H9 (cell line): ENCODE data around the gene PCDHGC5. TPM values are rescaled to one million over a fixed set of nuclear protein-coding genes. Genes with fewer than 3 reads are reported as not detected.
A peak's percentile ranks its signal among the peaks of the same experiment; 100 is the strongest.

Experiments
- DNase-seq: peaks from one replicate; pipeline ENCODE4 v3.0.0-alpha.2; 2017
- H2AFZ ChIP-seq: one replicate; pipeline ENCODE4 v1.6.1; 2013; ENCODE audit warnings: mild to moderate bottlenecking, low read length, control low read depth, moderate library complexity
- H2AK5ac ChIP-seq: 2 replicates; pipeline ENCODE4 v1.6.1; 2013; ENCODE audit warnings: low read length, control low read depth, mixed read lengths; ENCODE audit not compliant: insufficient read length
- H2BK120ac ChIP-seq: one replicate; pipeline ENCODE4 v1.6.1; 2013; ENCODE audit warnings: low read depth, mild to moderate bottlenecking, low read length, control low read depth, inconsistent platforms; ENCODE audit not compliant: poor library complexity, severe bottlenecking
- H2BK12ac ChIP-seq: 2 replicates; pipeline ENCODE4 v1.6.1; 2013; ENCODE audit warnings: low read length, control low read depth, mixed read lengths, low read depth; ENCODE audit not compliant: insufficient read length
- H2BK15ac ChIP-seq: 2 replicates; pipeline ENCODE4 v1.6.1; 2013; ENCODE audit warnings: low read depth, low read length, control low read depth
- H2BK20ac ChIP-seq: one replicate; pipeline ENCODE4 v1.6.1; 2013; ENCODE audit warnings: low read depth, mild to moderate bottlenecking, low read length, control low read depth, inconsistent platforms; ENCODE audit not compliant: poor library complexity, severe bottlenecking
- H2BK5ac ChIP-seq: 2 replicates; pipeline ENCODE4 v1.6.1; 2013; ENCODE audit warnings: low read length, control low read depth, mixed read lengths; ENCODE audit not compliant: insufficient read length
- H3K14ac ChIP-seq: 2 replicates; pipeline ENCODE4 v1.6.1; 2013; ENCODE audit warnings: low read length, control low read depth; ENCODE audit not compliant: insufficient read depth
- H3K18ac ChIP-seq: 2 replicates; pipeline ENCODE4 v1.6.1; 2013; ENCODE audit warnings: low read depth, mild to moderate bottlenecking, mixed read lengths, low read length, control low read depth; ENCODE audit not compliant: insufficient read length
- H3K23ac ChIP-seq: 2 replicates; pipeline ENCODE4 v1.6.1; 2013; ENCODE audit warnings: low read length, control low read depth, mixed read lengths, low read depth; ENCODE audit not compliant: insufficient read length
- H3K23me2 ChIP-seq: 2 replicates; pipeline ENCODE4 v1.6.1; 2013; ENCODE audit warnings: low read depth, mild to moderate bottlenecking, mixed read lengths, low read length, control low read depth; ENCODE audit not compliant: insufficient read length, poor library complexity, severe bottlenecking
- H3K27ac ChIP-seq: 2 replicates; pipeline ENCODE4 v1.5.1; 2013; ENCODE audit warnings: low read length, control low read depth, mixed read lengths, low read depth; ENCODE audit not compliant: insufficient read length
- H3K27me3 ChIP-seq: 2 replicates; pipeline ENCODE4 v1.6.1; 2013; ENCODE audit warnings: low read length, control low read depth, inconsistent platforms; ENCODE audit not compliant: insufficient read depth
- H3K4ac ChIP-seq: 2 replicates; pipeline ENCODE4 v1.6.1; 2013; ENCODE audit warnings: low read depth, mild to moderate bottlenecking, control low read depth, inconsistent platforms, low read length, moderate library complexity
- H3K4me1 ChIP-seq: 2 replicates; pipeline ENCODE4 v1.6.1; 2013; ENCODE audit warnings: low read length, control low read depth, inconsistent platforms; ENCODE audit not compliant: insufficient read depth
- H3K4me2 ChIP-seq: 2 replicates; pipeline ENCODE4 v1.6.1; 2013; ENCODE audit warnings: low read length, control low read depth, mixed read lengths; ENCODE audit not compliant: insufficient read length, insufficient read depth
- H3K56ac ChIP-seq: 2 replicates; pipeline ENCODE4 v1.6.1; 2013; ENCODE audit warnings: low read depth, mild to moderate bottlenecking, mixed read lengths, low read length, control low read depth; ENCODE audit not compliant: insufficient read length
- H3K79me1 ChIP-seq: 2 replicates; pipeline ENCODE4 v1.6.1; 2013; ENCODE audit warnings: low read depth, mild to moderate bottlenecking, moderate library complexity, low read length, control low read depth, inconsistent platforms; ENCODE audit not compliant: insufficient read depth, poor library complexity, severe bottlenecking
- H3K79me2 ChIP-seq: 2 replicates; pipeline ENCODE4 v1.6.1; 2013; ENCODE audit warnings: low read length, control low read depth, inconsistent platforms; ENCODE audit not compliant: insufficient read depth
- H3K9ac ChIP-seq: 2 replicates; pipeline ENCODE4 v1.6.1; 2013; ENCODE audit warnings: low read length, control low read depth, mixed read lengths; ENCODE audit not compliant: insufficient read length; ENCODE audit errors: extremely low read depth
- H3K9me3 ChIP-seq: one replicate; pipeline ENCODE4 v1.6.1; 2013; ENCODE audit warnings: low read depth, low read length, inconsistent platforms; ENCODE audit not compliant: control insufficient read depth
- H3T11ph ChIP-seq: one replicate; pipeline ENCODE4 v1.6.1; 2013; ENCODE audit warnings: mild to moderate bottlenecking, low read length, control low read depth, inconsistent platforms
- H4K20me1 ChIP-seq: one replicate; pipeline ENCODE4 v1.6.1; 2013; ENCODE audit not compliant: control insufficient read depth, insufficient read length, insufficient read depth
- H4K5ac ChIP-seq: 2 replicates; pipeline ENCODE4 v1.6.1; 2013; ENCODE audit warnings: low read depth, mild to moderate bottlenecking, mixed read lengths, low read length, control low read depth; ENCODE audit not compliant: insufficient read length
- H4K8ac ChIP-seq: replicated peaks from 2 replicates; pipeline ENCODE4 v1.6.1; 2013; ENCODE audit warnings: low read length, control low read depth, mixed read lengths, low read depth; ENCODE audit not compliant: insufficient read length
- H4K91ac ChIP-seq: 2 replicates; pipeline ENCODE4 v1.6.1; 2013; ENCODE audit warnings: low read depth, mild to moderate bottlenecking, moderate library complexity, mixed read lengths, low read length, control low read depth; ENCODE audit not compliant: insufficient read length
- H3K27ac Mint-ChIP-seq, 3 experiments: 2 replicates in 2 of 3; 3 replicates in 1 of 3; pipeline ENCODE4 v1.8.0; 2020 to 2021; ENCODE audit warnings: mixed read lengths in 3 of 3, mild to moderate bottlenecking in 1 of 3, moderate library complexity in 1 of 3
- H3K27me3 Mint-ChIP-seq: 2 replicates; pipeline ENCODE4 v1.8.0; 2021; ENCODE audit warnings: low read depth, mild to moderate bottlenecking, moderate library complexity, mixed read lengths
- H3K36me3 Mint-ChIP-seq, 3 experiments: 2 replicates in 2 of 3; 3 replicates in 1 of 3; pipeline ENCODE4 v1.8.0; 2020 to 2021; ENCODE audit warnings: low read depth in 3 of 3, mixed read lengths in 3 of 3; ENCODE audit not compliant: insufficient read depth in 1 of 3
- H3K4me1 Mint-ChIP-seq, 2 experiments: 2 replicates each; pipeline ENCODE4 v1.8.0; 2020; ENCODE audit warnings: mixed read lengths in 2 of 2
- H3K4me3 Mint-ChIP-seq, 2 experiments: 2 replicates in 1 of 2; 3 replicates in 1 of 2; pipeline ENCODE4 v1.8.0; 2020 to 2021; ENCODE audit warnings: mild to moderate bottlenecking in 2 of 2, mixed read lengths in 2 of 2, moderate library complexity in 1 of 2
- H3K9me3 Mint-ChIP-seq, 2 experiments: 2 replicates in 1 of 2; 3 replicates in 1 of 2; pipeline ENCODE4 v1.8.0; 2020; ENCODE audit warnings: mild to moderate bottlenecking in 2 of 2, mixed read lengths in 2 of 2, moderate library complexity in 1 of 2
- CTCF ChIP-seq: fragments of 200-600 bp; sonication (generic); conservative IDR thresholded peaks from 3 replicates; pipeline ENCODE4 v1.8.0; 2021; ENCODE audit warnings: antibody characterized with exemption, mild to moderate bottlenecking
- WGBS: extraction: QIAGEN DNeasy Blood & Tissue Kit; methylation state at CpG from one replicate; pipeline ENCODE4 v1.1.7; 2013; ENCODE audit warnings: missing lambda C conversion rate, low lambda C conversion rate, mixed read lengths; ENCODE audit not compliant: insufficient read length; ENCODE audit errors: extremely low coverage; 5-methylcytosine and 5-hydroxymethylcytosine counted together
- total RNA-seq: library from RNA; stranded (reverse); gene quantifications from 2 replicates; pipeline ENCODE4 v1.2.1, GENCODE V29; 2021

Gene PCDHGC5
- total RNA-seq, 1 experiment from 2014 or later = 0.66 TPM

GRCh38 chr5:141515946-141516671, 27.2 kb downstream of the PCDHGC5 start:
- Mint-ChIP-seq H3K27me3 (peaks cover 3% of the 10 kb centered on the region; the same call in 1 of the 2 replicates), H3K4me1 (peaks cover 30 to 42% of the 10 kb centered on the region in 2 experiments), H3K36me3 (peaks cover 27 to 65% (median 44%) of the 10 kb centered on the region in 3 experiments), H3K9me3 (no peaks in the 10 kb centered on the region; a peak in 1 of 5 replicates), H3K27ac (peak overlapping the region; percentile 80 to 83 (median 82); a peak in 6 of 7 replicates), H3K4me3 (no peak overlapping the region)
- Histone ChIP-seq H3K4me1 (no peaks in the 10 kb centered on the region; the same call in 1 of the 2 replicates), H2BK12ac (no peak overlapping the region), H3T11ph (no peak overlapping the region), H2BK20ac (no peak overlapping the region), H3K9ac (no peak overlapping the region), H4K5ac (no peak overlapping the region), H3K79me2 (no peaks in the 10 kb centered on the region), H2BK15ac (no peak overlapping the region), H3K79me1 (no peaks in the 10 kb centered on the region), H2BK5ac (no peak overlapping the region), H4K20me1 (no peaks in the 10 kb centered on the region), H3K4me2 (no peak overlapping the region), H3K56ac (no peak overlapping the region), H3K18ac (no peak overlapping the region), H3K23me2 (peaks cover 17% of the 10 kb centered on the region), H3K27me3 (no peaks in the 10 kb centered on the region), H3K4ac (no peak overlapping the region), H4K8ac (no peak overlapping the region), H3K23ac (no peak overlapping the region), H2AFZ (no peak overlapping the region), H3K27ac (no peak overlapping the region), H3K9me3 (no peaks in the 10 kb centered on the region), H3K14ac (no peak overlapping the region), H2AK5ac (no peak overlapping the region), H4K91ac (no peak overlapping the region), H2BK120ac (no peak overlapping the region)
- WGBS = no CpG with 5 or more reads among the region's 4 CpGs
- DNase-seq = no peak
- no peak for TF ChIP-seq CTCF
